Measurements from ENCODE around the gene PCBP3. TPM values are rescaled to one million over a fixed set of nuclear protein-coding genes. Genes with fewer than 3 reads are reported as not detected.
A peak's percentile ranks its signal among the peaks of the same experiment; 100 is the strongest.

PCBP3 gene
- total RNA-seq, 1 donor from 2014 or later = 7.6 TPM

DNA sequence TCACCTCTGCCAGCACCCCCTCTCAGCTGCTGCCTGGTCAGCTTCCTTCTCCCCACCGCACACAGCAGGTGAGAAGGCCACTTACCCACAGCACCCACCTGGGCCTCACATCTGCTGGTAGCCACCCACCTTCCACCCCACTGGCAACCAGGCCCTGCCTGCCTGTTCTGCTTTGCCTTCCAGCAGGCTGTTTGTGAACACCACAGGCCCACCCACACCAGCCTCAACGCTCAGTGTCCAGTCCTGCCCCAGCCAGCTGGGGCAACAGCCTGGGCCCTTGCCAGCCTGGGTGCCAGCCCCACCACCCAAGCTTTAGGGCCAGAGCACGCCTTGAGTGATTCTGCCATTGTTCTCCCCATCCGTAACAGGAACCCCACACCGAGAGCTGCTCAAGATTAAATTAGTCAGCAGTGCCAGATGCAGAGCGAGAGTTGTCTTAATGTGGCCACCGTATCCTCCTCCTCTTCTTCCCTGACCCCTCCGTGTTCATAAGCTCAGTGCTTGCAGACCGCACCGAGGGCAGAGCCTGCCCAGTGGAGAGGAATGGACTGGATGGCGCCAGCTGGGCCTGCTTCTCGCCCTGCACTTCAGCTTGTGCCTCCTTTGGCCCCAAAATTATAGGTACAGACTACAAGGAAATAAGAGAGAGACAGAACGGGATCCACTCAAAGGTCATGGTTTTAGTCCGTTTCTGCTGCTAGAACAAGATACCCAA, 217.8 kb downstream of the PCBP3 start:
- peaks cover 19% of the 10 kb centered on the region for H3K4me1 Mint-ChIP-seq (ENCODE audit: unreplicated experiment)
- no peaks in the 10 kb centered on the region for H3K27me3 Mint-ChIP-seq (ENCODE audit: unreplicated experiment)
- DNase-seq (ENCODE audit: extremely low spot score, unreplicated experiment) = peak; percentile 65
- no peak overlapping the region for H3K27ac Mint-ChIP-seq (ENCODE audit: unreplicated experiment)
- H3K9me3 Mint-ChIP-seq (ENCODE audit: unreplicated experiment) = no peaks in the 10 kb centered on the region
- no peaks in the 10 kb centered on the region for H3K36me3 Mint-ChIP-seq (ENCODE audit: unreplicated experiment)
- H3K4me3 Mint-ChIP-seq (ENCODE audit: unreplicated experiment) = no peak overlapping the region
- no peak for TF ChIP-seq CTCF (IDR thresholded peaks at IDR 0.05)

DNA sequence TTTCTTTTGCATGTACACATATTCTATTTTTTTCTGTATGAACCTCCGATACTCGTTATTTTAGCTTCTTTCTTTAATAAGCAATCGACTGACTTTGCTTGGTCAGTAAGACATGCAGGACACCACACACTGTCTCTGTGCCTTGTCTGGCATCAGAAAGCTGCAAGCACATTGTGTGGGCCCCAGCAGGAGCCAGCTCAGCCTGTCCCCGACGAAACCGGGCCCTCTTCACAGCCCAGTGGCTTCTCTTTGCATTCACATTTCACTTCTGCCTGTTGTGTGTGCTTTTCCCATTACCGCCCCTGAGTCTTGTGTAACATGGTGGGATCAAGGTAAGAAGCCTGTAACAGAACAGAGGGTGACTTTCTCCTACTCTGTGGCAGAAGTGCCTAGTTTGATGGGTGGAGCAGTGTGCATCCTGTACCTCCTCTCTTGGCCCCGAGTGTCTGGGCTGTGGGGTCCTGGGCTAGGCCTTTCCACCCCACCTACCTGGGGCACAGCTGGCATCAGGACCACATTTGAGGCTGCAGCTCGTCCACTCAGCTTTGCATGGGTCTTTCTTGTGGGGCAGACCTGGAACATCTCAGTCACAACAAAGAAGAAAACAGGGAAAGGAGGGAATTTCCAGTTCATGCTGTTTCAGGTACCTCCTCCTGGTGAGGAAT, 219.2 kb downstream of the PCBP3 start:
- no peaks in the 10 kb centered on the region for H3K9me3 Mint-ChIP-seq (ENCODE audit: unreplicated experiment)
- H3K4me1 Mint-ChIP-seq (ENCODE audit: unreplicated experiment) = peaks cover 19% of the 10 kb centered on the region
- DNase-seq (ENCODE audit: extremely low spot score, unreplicated experiment) = peak; percentile 64
- H3K36me3 Mint-ChIP-seq (ENCODE audit: unreplicated experiment) = no peaks in the 10 kb centered on the region
- no peaks in the 10 kb centered on the region for H3K27me3 Mint-ChIP-seq (ENCODE audit: unreplicated experiment)
- TF ChIP-seq CTCF (IDR thresholded peaks at IDR 0.05) = no peak
- H3K27ac Mint-ChIP-seq (ENCODE audit: unreplicated experiment) = no peak overlapping the region
- H3K4me3 Mint-ChIP-seq (ENCODE audit: unreplicated experiment) = no peak overlapping the region

DNA sequence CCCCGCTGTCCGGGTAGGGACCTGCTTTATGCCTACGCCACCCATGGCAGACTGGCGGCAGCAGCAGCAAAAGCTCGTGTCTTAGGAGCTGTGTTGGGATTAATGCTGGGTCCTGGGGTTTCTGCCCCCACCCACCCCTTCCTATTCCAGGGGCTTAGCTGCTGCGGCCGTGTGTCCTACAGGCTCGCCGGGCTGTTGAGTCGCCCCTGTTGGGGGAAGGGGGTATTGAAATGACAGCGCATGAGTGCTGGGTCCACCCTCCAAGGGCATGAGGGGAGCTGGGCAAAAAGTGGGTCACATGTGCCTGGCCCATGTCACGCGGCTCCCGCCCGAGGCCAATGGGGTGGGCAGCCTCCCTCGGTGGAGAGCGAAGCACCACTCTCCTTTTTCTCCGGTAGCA, 219.7 kb downstream of the PCBP3 start:
- peak; percentile 81 for DNase-seq (ENCODE audit: extremely low spot score, unreplicated experiment)
- H3K4me3 Mint-ChIP-seq (ENCODE audit: unreplicated experiment) = no peak overlapping the region
- H3K27ac Mint-ChIP-seq (ENCODE audit: unreplicated experiment) = no peak overlapping the region
- no peaks in the 10 kb centered on the region for H3K9me3 Mint-ChIP-seq (ENCODE audit: unreplicated experiment)
- H3K36me3 Mint-ChIP-seq (ENCODE audit: unreplicated experiment) = no peaks in the 10 kb centered on the region
- TF ChIP-seq CTCF (IDR thresholded peaks at IDR 0.05) = no peak
- peaks cover 19% of the 10 kb centered on the region for H3K4me1 Mint-ChIP-seq (ENCODE audit: unreplicated experiment)
- H3K27me3 Mint-ChIP-seq (ENCODE audit: unreplicated experiment) = no peaks in the 10 kb centered on the region

GRCh38 chr21:45863751-45864150, 220.2 kb downstream of the PCBP3 start:
- Mint-ChIP-seq H3K4me3 (ENCODE audit: unreplicated experiment) (no peak overlapping the region), H3K36me3 (ENCODE audit: unreplicated experiment) (no peaks in the 10 kb centered on the region), H3K27me3 (ENCODE audit: unreplicated experiment) (no peaks in the 10 kb centered on the region), H3K9me3 (ENCODE audit: unreplicated experiment) (no peaks in the 10 kb centered on the region), H3K27ac (ENCODE audit: unreplicated experiment) (no peak overlapping the region), H3K4me1 (ENCODE audit: unreplicated experiment) (peaks cover 18% of the 10 kb centered on the region)
- DNase-seq (ENCODE audit: extremely low spot score, unreplicated experiment) = no peak
- TF ChIP-seq CTCF (IDR thresholded peaks at IDR 0.05) = no peak

DNA sequence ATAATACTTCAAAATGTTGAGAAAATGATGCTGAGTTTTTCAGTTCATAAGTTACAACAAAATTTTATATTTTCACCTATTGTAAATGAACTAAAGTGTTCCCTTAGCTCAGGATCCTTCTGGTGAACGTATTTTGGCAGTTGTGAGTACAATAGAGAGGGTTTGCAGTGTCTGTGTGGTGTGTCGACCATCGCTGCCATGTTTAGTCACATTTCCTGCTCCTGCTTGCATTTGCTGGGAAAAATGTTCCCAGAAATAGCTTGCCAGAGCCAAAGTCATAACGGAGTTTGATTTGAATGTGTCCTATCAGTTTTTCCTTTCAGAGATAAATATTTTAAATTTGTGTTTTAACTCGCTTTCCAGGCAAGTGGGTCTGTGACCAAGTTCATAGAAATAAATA, 220.9 kb downstream of the PCBP3 start:
- no peak for TF ChIP-seq CTCF (IDR thresholded peaks at IDR 0.05)
- no peaks in the 10 kb centered on the region for H3K27me3 Mint-ChIP-seq (ENCODE audit: unreplicated experiment)
- H3K36me3 Mint-ChIP-seq (ENCODE audit: unreplicated experiment) = no peaks in the 10 kb centered on the region
- H3K4me3 Mint-ChIP-seq (ENCODE audit: unreplicated experiment) = no peak overlapping the region
- H3K9me3 Mint-ChIP-seq (ENCODE audit: unreplicated experiment) = no peaks in the 10 kb centered on the region
- no peak overlapping the region for H3K27ac Mint-ChIP-seq (ENCODE audit: unreplicated experiment)
- peaks cover 18% of the 10 kb centered on the region for H3K4me1 Mint-ChIP-seq (ENCODE audit: unreplicated experiment)
- no peak for DNase-seq (ENCODE audit: extremely low spot score, unreplicated experiment)
